Right lobe of liver (tissue), 6 donors: ENCODE measurements around the gene CXCL11. TPM values are rescaled to one million over a fixed set of nuclear protein-coding genes. Genes with fewer than 3 reads are reported as not detected.

Source experiments
- ATAC-seq, 4 donors: fragments of 200-7000 bp; cut with Tn5 transposase; one replicate each; pipeline ENCODE4 v1.9.1; 2020; ENCODE audit warnings: mild to moderate bottlenecking in 4 of 4, moderate library complexity in 4 of 4
- DNase-seq, 3 donors: peaks; one replicate each; pipeline ENCODE4 v3.0.0-alpha.2; 2020
- H3K27ac ChIP-seq, 3 donors: fragments of 200-600 bp; one replicate each; pipeline ENCODE4 v1.8.0; 2022
- H3K27me3 ChIP-seq, 2 donors: fragments of 200-600 bp; one replicate each; pipeline ENCODE4 v1.8.0; 2022
- H3K36me3 ChIP-seq, 4 donors: fragments of 200-600 bp; sonication (generic) in 1 of 4; one replicate each; pipeline versions ENCODE4 v1.5.1 to v1.8.0; 2017 to 2022; ENCODE audit warnings: control low read depth in 1 of 4
- H3K4me1 ChIP-seq, 4 donors: fragments of 200-600 bp; sonication (generic) in 1 of 4; one replicate each; pipeline versions ENCODE4 v1.5.1 to v1.8.0; 2017 to 2022; ENCODE audit warnings: control low read depth in 1 of 4
- H3K4me3 ChIP-seq, 3 donors: fragments of 200-600 bp; one replicate each; pipeline ENCODE4 v1.8.0; 2022
- H3K9me3 ChIP-seq, 4 donors: fragments of 200-600 bp; sonication (generic) in 1 of 4; one replicate each; pipeline versions ENCODE4 v1.5.1 to v1.8.0; 2017 to 2022; ENCODE audit warnings: control low read depth in 1 of 4
- POLR2A ChIP-seq: fragments of 450-650 bp; IDR thresholded peaks from one replicate; pipeline ENCODE4 v1.6.1; 2017; ENCODE audit warnings: antibody characterized with exemption, mild to moderate bottlenecking
- WGBS: methylation state at CpG from one replicate; pipeline ENCODE4 v1.1.6; 2018; ENCODE audit warnings: low coverage, low lambda C conversion rate; ENCODE audit not compliant: insufficient coverage; ENCODE audit errors: missing lambda C conversion rate; 5-methylcytosine and 5-hydroxymethylcytosine counted together
- intact Hi-C, 2 donors: fragments of 100-400 bp; cut with DNase I; formaldehyde crosslinking; loops; one replicate each; pipeline versions ENCODE4 v1.11.2 to v1.14.1; 2022
- long read RNA-seq: library from polyadenylated mRNA; unstranded; transcript quantifications from one replicate; pipeline ENCODE4 v2.0.0, GENCODE V29; 2019
- total RNA-seq, 6 experiments: library from RNA; depleted of rRNA in 2 of 6; stranded (reverse); fragments of >200 nt in 2 of 6; fragmentation: NEBNext Ultra II Directional in 3 of 6; extraction: Animal tissue kit (Norgen Biotek cat#: 25700) in 3 of 6; gene quantifications; one replicate each; pipeline versions ENCODE4 v1.1.0 to v1.2.4, GENCODE V29; 2016 to 2023
- TF ChIP-seq, protein P1 (sequence below), 4 donors: fragments of 200-600 bp in 3 of 4; fragments of 450-650 bp in 1 of 4; IDR thresholded peaks; one replicate each; pipeline versions ENCODE4 v1.5.1 to v1.8.0; 2016 to 2022; ENCODE audit warnings: antibody characterized with exemption in 4 of 4, mild to moderate bottlenecking in 2 of 4
- donor health status: DM: no; HTN: yes; CAD: no.
- donor health status: DM: no; HTN: no; CAD: no.
- donor health status: DM: no; HTN: no; CAD: no.
- donor health status: DM: no; HTN: yes; CAD: no.
- donor health status: DM: no; HTN: yes; CAD: no.

CXCL11 gene
- total RNA-seq: under 1 TPM in 2 of 6 experiments, not detected in 4; 0.20 to 0.35 TPM
- long read RNA-seq: 0 reads

DNA sequence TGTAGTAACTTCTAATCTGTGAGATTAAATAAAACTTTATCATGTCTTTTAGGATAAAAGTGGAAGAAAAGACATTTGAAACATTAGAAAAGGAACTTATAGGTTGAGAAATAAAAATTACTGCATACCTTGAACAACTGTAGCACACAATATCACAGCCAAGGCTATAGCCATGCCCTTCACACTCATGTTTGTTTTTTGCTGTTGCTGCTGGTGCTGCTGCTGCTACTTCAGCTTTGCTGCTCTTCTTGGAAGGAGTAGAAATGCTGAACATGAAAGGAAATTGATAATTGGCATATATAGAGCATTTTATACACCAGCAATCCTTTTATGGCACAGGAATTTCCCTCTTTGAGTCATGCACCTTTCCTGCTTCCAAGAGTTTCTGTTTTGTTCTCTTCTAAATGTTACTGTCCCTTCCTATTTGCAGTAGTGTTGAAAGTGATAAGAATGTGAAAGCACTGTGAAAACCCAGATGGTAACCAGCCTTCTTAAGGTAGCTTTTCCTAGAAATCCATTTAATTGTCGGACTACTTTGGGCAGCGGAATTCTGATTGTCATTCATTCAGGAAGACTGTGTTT is at the start of gene CXCL11:
Gene CXCL11, minus strand, starts transcription at position 272 of the 582 bp plus-strand sequence. Its CDS starts 83 bp downstream, at position 189.
- DNase-seq (no peak), ATAC-seq (peak in 3 of 4 donors; percentile 32 to 85 (median 71))
- no peak for TF ChIP-seq POLR2A
- TF ChIP-seq, protein P1, sequence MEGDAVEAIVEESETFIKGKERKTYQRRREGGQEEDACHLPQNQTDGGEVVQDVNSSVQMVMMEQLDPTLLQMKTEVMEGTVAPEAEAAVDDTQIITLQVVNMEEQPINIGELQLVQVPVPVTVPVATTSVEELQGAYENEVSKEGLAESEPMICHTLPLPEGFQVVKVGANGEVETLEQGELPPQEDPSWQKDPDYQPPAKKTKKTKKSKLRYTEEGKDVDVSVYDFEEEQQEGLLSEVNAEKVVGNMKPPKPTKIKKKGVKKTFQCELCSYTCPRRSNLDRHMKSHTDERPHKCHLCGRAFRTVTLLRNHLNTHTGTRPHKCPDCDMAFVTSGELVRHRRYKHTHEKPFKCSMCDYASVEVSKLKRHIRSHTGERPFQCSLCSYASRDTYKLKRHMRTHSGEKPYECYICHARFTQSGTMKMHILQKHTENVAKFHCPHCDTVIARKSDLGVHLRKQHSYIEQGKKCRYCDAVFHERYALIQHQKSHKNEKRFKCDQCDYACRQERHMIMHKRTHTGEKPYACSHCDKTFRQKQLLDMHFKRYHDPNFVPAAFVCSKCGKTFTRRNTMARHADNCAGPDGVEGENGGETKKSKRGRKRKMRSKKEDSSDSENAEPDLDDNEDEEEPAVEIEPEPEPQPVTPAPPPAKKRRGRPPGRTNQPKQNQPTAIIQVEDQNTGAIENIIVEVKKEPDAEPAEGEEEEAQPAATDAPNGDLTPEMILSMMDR (IDR thresholded peaks at IDR 0.05): no peak
- H3K4me1 ChIP-seq: peaks cover 0 to 2% (median 0%) of the 10 kb centered on the region in 4 donors
- no peaks in the 10 kb centered on the region for H3K9me3 ChIP-seq
- no peaks in the 10 kb centered on the region for H3K27me3 ChIP-seq
- WGBS: 87% methylated on average over 2 of the region's 2 CpGs
- no peaks in the 10 kb centered on the region for H3K36me3 ChIP-seq
- H3K4me3 ChIP-seq: no peak within 1 kb of the TSS
- intact Hi-C loops: no loop called here
- no peak within 1 kb of the TSS for H3K27ac ChIP-seq

DNA sequence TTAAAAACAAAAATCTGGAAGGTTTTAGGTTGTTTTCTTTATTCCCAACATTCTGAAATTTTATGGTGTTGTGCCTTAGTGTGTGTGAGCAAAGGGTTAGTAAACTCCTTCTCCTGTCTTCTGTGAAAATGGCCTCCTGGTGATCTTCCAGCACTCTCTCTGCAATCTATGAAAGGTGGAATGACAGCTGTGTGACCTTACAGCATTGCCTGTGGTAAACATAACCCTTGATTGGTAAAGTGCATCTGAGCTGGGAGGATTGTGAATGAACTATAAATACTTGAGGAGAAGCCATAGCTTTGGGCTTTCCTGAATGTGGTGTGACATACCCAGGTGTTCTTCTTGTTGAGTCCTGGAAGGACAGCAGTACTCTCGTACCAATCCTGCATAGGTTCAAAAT is 48.7 kb upstream of the CXCL11 start:
- H3K36me3 ChIP-seq: no peaks in the 10 kb centered on the region
- no peak overlapping the region for H3K4me3 ChIP-seq
- ATAC-seq (peak in 3 of 4 donors; percentile 34 to 68 (median 43)), DNase-seq (no peak)
- H3K4me1 ChIP-seq: peaks cover 0 to 15% (median 1%) of the 10 kb centered on the region in 4 donors
- H3K9me3 ChIP-seq: no peaks in the 10 kb centered on the region
- WGBS: 78% methylated on average over 1 of the region's 1 CpG
- intact Hi-C loops: loop anchor here in 1 of 2 donors (10.0 kb wide), 1 partner anchor 170 kb away; no protein-coding TSS in a partner anchor
- no peak for TF ChIP-seq POLR2A
- TF ChIP-seq, protein P1 (IDR thresholded peaks at IDR 0.05): no peak
- H3K27ac ChIP-seq: no peak overlapping the region
- no peaks in the 10 kb centered on the region for H3K27me3 ChIP-seq

DNA sequence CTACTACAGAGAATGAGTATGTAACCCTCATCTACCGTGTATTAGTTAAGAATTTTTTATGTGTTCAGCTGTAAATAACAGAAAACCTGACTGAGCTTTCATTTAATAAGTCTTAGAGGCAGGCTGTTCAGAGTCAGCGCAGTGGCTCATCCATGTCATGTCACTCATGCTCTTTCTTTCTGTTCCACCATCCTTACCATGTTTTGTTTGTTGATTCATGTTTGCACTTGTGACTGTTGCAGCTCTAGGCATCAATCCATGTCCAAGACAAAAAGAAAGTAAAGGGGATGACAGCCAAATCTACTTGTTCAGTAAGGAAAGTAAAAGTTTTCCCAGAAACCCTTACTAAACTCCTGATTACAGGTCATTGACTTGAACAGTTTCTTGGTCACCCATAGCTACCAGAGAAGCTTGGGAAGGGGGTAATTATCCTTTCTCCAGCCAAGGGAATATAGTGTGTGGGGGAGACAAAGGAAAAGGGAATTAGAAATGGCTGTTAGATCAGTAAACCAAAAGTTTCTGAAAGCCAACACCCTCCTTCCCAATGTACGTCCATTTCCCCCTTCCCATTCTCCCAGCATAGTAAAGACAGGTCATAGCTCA is 47.6 kb upstream of the CXCL11 start:
- intact Hi-C loops: loop anchor here in 1 of 2 donors (10.0 kb wide), 1 partner anchor 169 kb away; no protein-coding TSS in a partner anchor
- ATAC-seq (peak in 2 of 4 donors; percentile 32 to 44), DNase-seq (no peak)
- Histone ChIP-seq H3K27me3 (no peaks in the 10 kb centered on the region), H3K4me3 (no peak overlapping the region), H3K27ac (no peak overlapping the region), H3K4me1 (peaks cover 0 to 15% (median 1%) of the 10 kb centered on the region in 4 donors), H3K9me3 (no peaks in the 10 kb centered on the region), H3K36me3 (no peaks in the 10 kb centered on the region)
- TF ChIP-seq, protein P1 (IDR thresholded peaks at IDR 0.05): no peak
- no peak for TF ChIP-seq POLR2A
- 65% methylated on average over 3 of the region's 3 CpGs for WGBS

DNA sequence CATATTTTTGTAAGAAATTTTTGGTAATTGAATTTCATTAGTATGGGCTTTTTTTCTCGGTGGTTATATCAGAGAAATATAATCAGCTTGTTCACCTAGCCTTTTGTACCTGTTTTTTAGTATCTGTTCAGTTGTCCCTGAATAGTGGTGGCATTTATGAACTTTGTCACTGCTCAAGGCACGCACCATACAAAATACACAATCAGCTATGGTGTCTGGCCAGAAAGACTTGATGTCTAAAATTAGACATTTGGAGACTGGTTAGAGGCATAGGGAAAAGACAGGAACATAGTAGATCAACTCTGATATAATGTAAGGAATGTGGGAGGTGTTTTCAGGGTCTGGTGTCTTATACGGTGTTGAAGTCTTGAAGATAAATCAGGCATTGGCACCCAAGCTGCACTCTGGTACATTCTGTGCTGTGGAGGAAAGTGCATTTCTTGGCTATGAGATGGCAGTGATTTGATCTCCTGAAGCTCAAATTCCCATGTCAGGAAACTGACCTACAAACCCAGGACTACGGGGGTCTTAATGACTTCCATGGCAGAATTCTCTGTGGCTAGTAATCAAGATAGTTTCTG is 42.3 kb upstream of the CXCL11 start:
- 46% methylated on average over 4 of the region's 4 CpGs for WGBS
- intact Hi-C loops: no loop called here
- no peak overlapping the region for H3K27ac ChIP-seq
- H3K4me1 ChIP-seq: no peaks in the 10 kb centered on the region
- H3K36me3 ChIP-seq: no peaks in the 10 kb centered on the region
- DNase-seq: no peak
- no peak overlapping the region for H3K4me3 ChIP-seq
- H3K27me3 ChIP-seq: no peaks in the 10 kb centered on the region
- no peak for TF ChIP-seq POLR2A
- TF ChIP-seq, protein P1 (IDR thresholded peaks at IDR 0.05): no peak
- no peaks in the 10 kb centered on the region for H3K9me3 ChIP-seq
- peak; percentile 38 to 61 (median 56) for ATAC-seq
